CD4-positive, alpha-beta memory T cell (primary cell): ENCODE measurements around the gene ZNF143. TPM values are rescaled to one million over a fixed set of nuclear protein-coding genes. Genes with fewer than 3 reads are reported as not detected.

Experiments
- CTCF ChIA-PET: fragments of 350-600 bp; sonication (Branson Sonifier 250); formaldehyde crosslinking; loops from one replicate; lab custom pipeline; 2021; ENCODE audit warnings: inconsistent platforms; ENCODE audit not compliant: partially characterized antibody; lab: Charles Lee
- POLR2A ChIA-PET: fragments of 350-600 bp; sonication (Branson Sonifier 250); formaldehyde crosslinking; loops from one replicate; lab custom pipeline; 2021; ENCODE audit not compliant: partially characterized antibody; lab: Charles Lee
- DNase-seq, 5 donors: peaks; one replicate each; pipeline versions ENCODE4 v3.0.0 to v3.0.0-alpha.2; 2020 to 2022; ENCODE audit warnings: mixed read lengths in 1 of 5
- H3K27ac ChIP-seq: one replicate; pipeline ENCODE4 v1.7.0; 2013; ENCODE audit warnings: low read depth, low read length
- H3K27me3 ChIP-seq: 2 replicates; pipeline ENCODE4 v1.7.0; 2013; ENCODE audit warnings: mild to moderate bottlenecking, low read length, moderate library complexity; ENCODE audit not compliant: insufficient read depth
- H3K36me3 ChIP-seq: 2 replicates; pipeline ENCODE4 v1.7.0; 2013; ENCODE audit warnings: mild to moderate bottlenecking, low read length, moderate library complexity; ENCODE audit not compliant: insufficient read depth
- H3K4me1 ChIP-seq: 2 replicates; pipeline ENCODE4 v1.7.0; 2013; ENCODE audit warnings: mild to moderate bottlenecking, low read length, moderate library complexity; ENCODE audit not compliant: insufficient read depth
- H3K4me3 ChIP-seq, 2 donors: one replicate each; pipeline ENCODE4 v1.7.0; 2013; ENCODE audit warnings: low read length in 2 of 2, mild to moderate bottlenecking in 1 of 2
- H3K9me3 ChIP-seq, 2 donors: one replicate each; pipeline ENCODE4 v1.7.0; 2013; ENCODE audit warnings: low read length in 2 of 2, control low read depth in 1 of 2; ENCODE audit not compliant: control insufficient read depth in 1 of 2
- H3K27ac Mint-ChIP-seq, 7 donors: one replicate each; pipeline ENCODE4 v1.8.0; 2020 to 2021; ENCODE audit warnings: mixed read lengths in 7 of 7, mild to moderate bottlenecking in 6 of 7, inconsistent platforms in 3 of 7, moderate library complexity in 3 of 7
- H3K27me3 Mint-ChIP-seq, 2 donors: one replicate each; pipeline ENCODE4 v1.8.0; 2020 to 2021; ENCODE audit warnings: mixed read lengths in 2 of 2
- H3K36me3 Mint-ChIP-seq, 2 donors: one replicate each; pipeline ENCODE4 v1.8.0; 2020 to 2021; ENCODE audit warnings: mixed read lengths in 2 of 2, inconsistent platforms in 1 of 2, mild to moderate bottlenecking in 1 of 2
- H3K4me1 Mint-ChIP-seq, 4 donors: one replicate each; pipeline ENCODE4 v1.8.0; 2020 to 2021; ENCODE audit warnings: mixed read lengths in 4 of 4, mild to moderate bottlenecking in 1 of 4
- H3K4me3 Mint-ChIP-seq, 8 donors: one replicate each; pipeline ENCODE4 v1.8.0; 2020 to 2021; ENCODE audit warnings: mixed read lengths in 8 of 8, mild to moderate bottlenecking in 7 of 8, moderate library complexity in 6 of 8, inconsistent platforms in 3 of 8
- H3K9me3 Mint-ChIP-seq, 8 donors: one replicate each; pipeline ENCODE4 v1.8.0; 2020 to 2021; ENCODE audit warnings: mixed read lengths in 8 of 8, mild to moderate bottlenecking in 5 of 8, inconsistent platforms in 3 of 8, moderate library complexity in 1 of 8
- intact Hi-C: fragments of 100-400 bp; cut with micrococcal nuclease; formaldehyde crosslinking; loops from one replicate; pipeline ENCODE4 v1.15.1; 2023
- polyA plus RNA-seq, 2 donors: library from polyadenylated mRNA; unstranded; fragments of 300-500 nt; fragmentation: Illumina TruSeq; gene quantifications; one replicate each; pipeline ENCODE4 v1.2.3, GENCODE V29; 2021
- total RNA-seq, 2 experiments: library from RNA; stranded (reverse); gene quantifications; one replicate each; pipeline ENCODE4 v1.2.3, GENCODE V29; 2021

ZNF143 gene
- total and polyA plus RNA-seq, 4 experiments from 2014 or later = 41.7 to 54.6 (median 50.8) TPM

DNA sequence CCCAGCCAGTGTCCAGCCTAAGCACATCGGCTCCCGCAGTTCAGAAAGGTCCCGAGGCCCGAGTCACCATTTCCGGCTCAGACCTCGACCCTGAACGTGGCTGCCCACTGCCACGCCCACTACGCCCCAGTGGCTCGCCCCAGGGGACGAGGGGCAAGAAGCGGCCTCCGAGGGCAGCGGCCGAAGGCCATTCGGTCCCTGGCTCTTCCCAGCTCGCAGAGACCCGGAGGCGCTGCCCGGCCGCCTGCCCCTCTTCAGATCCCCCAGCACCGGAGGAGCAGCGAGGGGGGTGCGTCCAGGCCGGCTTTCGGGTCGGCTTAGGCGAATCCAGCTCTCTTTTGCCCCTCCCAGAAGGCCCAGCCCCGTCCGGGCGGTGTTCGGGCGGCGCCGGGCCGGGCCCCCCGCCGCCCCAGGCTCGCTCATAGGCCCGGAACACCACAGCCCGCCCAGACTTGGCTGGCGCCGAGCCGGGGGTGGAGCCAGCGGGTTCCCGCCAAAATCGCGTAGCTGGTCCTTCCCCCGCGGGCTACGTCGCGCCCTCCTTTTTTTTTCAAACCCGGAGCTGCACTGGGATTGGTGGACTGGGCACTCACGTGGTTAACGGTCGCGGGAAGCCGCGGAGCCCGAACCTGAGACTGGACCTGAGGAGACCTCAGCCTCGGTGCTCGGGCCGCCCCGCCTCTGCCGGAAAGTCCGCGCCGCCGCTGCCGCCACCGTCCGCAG is 112.4 kb downstream of the ZNF143 start, which contains the start of gene WEE1:
TSS of gene WEE1 (plus strand) at position 619 of the 723 bp plus-strand sequence. CDS start 264 bp downstream, outside the sequence.
- Mint-ChIP-seq H3K36me3 (peaks cover 0 to 11% of the 10 kb centered on the region in 2 donors), H3K27me3 (no peaks in the 10 kb centered on the region), H3K4me1 (peaks cover 24 to 56% (median 39%) of the 10 kb centered on the region in 4 donors), H3K9me3 (no peaks in the 10 kb centered on the region), H3K4me3 (peak within 1 kb of the TSS; percentile 85 to 93 (median 89)), H3K27ac (peak within 1 kb of the TSS; percentile 85 to 95 (median 92))
- Histone ChIP-seq H3K9me3 (no peaks in the 10 kb centered on the region), H3K36me3 (no peaks in the 10 kb centered on the region), H3K27ac (peak within 1 kb of the TSS; percentile 86), H3K4me1 (peaks cover 55% of the 10 kb centered on the region), H3K4me3 (peak within 1 kb of the TSS; percentile 42 to 80), H3K27me3 (no peaks in the 10 kb centered on the region)
- DNase-seq = peak; percentile 94 to 96 (median 95)
- POLR2A ChIA-PET = interaction anchor here (1.0 to 7.4 kb wide), 16 partner anchors 16 to 1236 kb away, joined by 3 to 91 read pairs (median 6); partner anchors contain the start of genes EIF4G2, RPL27A, TMEM9B and TRIM66
- CTCF ChIA-PET = interaction anchor here (1.2 to 4.0 kb wide), 6 partner anchors 28 to 175 kb away, joined by 3 to 34 read pairs (median 5); no protein-coding TSS in a partner anchor
- intact Hi-C loops = loop anchor here (1.0 to 5.0 kb wide), 10 partner anchors 28 to 1236 kb away; partner anchors contain the start of genes AKIP1, EIF4G2, RPL27A and TMEM41B

DNA sequence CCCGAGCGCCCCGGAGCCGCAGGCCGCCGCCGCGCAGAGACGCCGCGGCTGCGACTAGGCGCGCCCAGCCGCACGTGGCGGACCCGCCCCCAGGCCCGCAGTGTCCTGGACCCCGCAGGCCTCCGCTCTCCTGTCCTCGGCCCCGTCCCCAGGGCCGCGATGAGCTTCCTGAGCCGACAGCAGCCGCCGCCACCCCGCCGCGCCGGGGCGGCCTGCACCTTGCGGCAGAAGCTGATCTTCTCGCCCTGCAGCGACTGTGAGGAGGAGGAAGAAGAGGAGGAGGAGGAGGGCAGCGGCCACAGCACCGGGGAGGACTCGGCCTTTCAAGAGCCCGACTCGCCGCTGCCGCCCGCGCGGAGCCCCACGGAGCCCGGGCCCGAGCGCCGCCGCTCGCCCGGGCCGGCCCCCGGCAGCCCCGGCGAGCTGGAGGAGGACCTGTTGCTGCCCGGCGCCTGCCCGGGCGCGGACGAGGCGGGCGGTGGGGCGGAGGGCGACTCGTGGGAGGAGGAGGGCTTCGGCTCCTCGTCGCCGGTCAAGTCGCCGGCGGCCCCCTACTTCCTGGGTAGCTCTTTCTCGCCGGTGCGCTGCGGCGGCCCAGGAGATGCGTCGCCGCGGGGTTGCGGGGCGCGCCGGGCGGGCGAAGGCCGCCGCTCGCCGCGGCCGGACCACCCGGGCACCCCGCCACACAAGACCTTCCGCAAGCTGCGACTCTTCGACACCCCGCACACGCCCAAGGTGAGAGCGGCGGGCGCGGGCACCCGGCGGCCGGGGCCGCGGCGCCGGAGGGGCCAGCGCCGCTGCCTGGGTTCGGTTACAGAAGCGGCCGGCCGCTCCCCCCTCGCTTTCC is 113.2 kb downstream of the ZNF143 start:
- no peaks in the 10 kb centered on the region for H3K36me3 ChIP-seq
- no peaks in the 10 kb centered on the region for H3K9me3 Mint-ChIP-seq
- no peaks in the 10 kb centered on the region for H3K27me3 Mint-ChIP-seq
- peak overlapping the region in 6 of 7 donors; percentile 85 to 95 (median 91) for H3K27ac Mint-ChIP-seq
- no peaks in the 10 kb centered on the region for H3K27me3 ChIP-seq
- no peaks in the 10 kb centered on the region for H3K9me3 ChIP-seq
- peaks cover 23 to 53% (median 39%) of the 10 kb centered on the region in 4 donors for H3K4me1 Mint-ChIP-seq
- H3K4me3 Mint-ChIP-seq = peak overlapping the region; percentile 83 to 93 (median 88)
- peaks cover 51% of the 10 kb centered on the region for H3K4me1 ChIP-seq
- peak overlapping the region; percentile 33 to 80 for H3K4me3 ChIP-seq
- CTCF ChIA-PET = interaction anchor here (1.2 to 4.0 kb wide), 6 partner anchors 28 to 175 kb away, joined by 3 to 34 read pairs (median 5); no protein-coding TSS in a partner anchor
- POLR2A ChIA-PET = interaction anchor here (1.0 to 7.4 kb wide), 16 partner anchors 15 to 1235 kb away, joined by 3 to 91 read pairs (median 6); partner anchors contain the start of genes EIF4G2, RPL27A, TMEM9B and TRIM66
- H3K27ac ChIP-seq = peak overlapping the region; percentile 86
- peak in 2 of 5 donors; percentile 29 to 53 for DNase-seq
- peaks cover 0 to 11% of the 10 kb centered on the region in 2 donors for H3K36me3 Mint-ChIP-seq
- intact Hi-C loops = loop anchor here (1.0 to 5.0 kb wide), 10 partner anchors 27 to 1235 kb away; partner anchors contain the start of genes AKIP1, EIF4G2, RPL27A and TMEM41B

DNA sequence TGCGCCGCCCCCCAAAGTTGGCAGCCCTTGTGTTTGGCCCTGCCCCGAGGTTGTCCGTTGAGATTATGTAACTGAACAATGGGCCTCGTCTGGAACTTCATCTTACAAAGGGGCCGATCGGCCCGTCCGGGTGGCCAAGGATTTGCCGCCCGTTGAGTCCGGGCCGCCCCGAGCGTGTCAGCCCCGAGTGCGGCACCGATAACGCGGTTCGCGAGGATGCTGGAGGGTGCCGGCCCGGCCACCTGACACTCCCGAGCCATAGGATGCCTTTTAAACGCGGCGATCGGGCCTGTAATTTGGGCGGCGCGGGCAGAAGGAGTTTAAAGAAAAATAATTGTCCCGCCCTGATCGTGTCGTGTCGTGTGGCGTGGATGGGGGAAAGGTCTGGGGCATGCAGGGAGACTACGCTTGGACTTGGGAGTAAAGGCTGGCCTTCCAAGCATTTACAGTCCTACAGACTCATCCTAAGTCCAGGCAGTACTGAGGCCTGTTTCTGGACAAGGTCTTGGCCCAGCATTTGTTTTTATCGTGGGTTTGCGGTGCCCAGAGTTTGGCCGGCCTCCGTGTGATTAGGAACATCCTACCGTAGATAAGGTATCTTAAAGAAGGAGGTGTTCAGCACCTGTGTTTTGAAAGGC is 113.9 kb downstream of the ZNF143 start:
- no peaks in the 10 kb centered on the region for H3K27me3 Mint-ChIP-seq
- Histone ChIP-seq H3K4me1 (peaks cover 44% of the 10 kb centered on the region), H3K36me3 (no peaks in the 10 kb centered on the region), H3K27ac (peak overlapping the region; percentile 86), H3K27me3 (no peaks in the 10 kb centered on the region), H3K4me3 (peak overlapping the region; percentile 33 to 80), H3K9me3 (no peaks in the 10 kb centered on the region)
- intact Hi-C loops = loop anchor here (5.0 kb wide), 2 partner anchors 662 to 1283 kb away; partner anchors contain the start of genes AKIP1 and ZBED5
- H3K36me3 Mint-ChIP-seq = peaks cover 0 to 11% of the 10 kb centered on the region in 2 donors
- peak; percentile 29 to 48 (median 30) for DNase-seq
- no peaks in the 10 kb centered on the region for H3K9me3 Mint-ChIP-seq
- peaks cover 23 to 47% (median 38%) of the 10 kb centered on the region in 4 donors for H3K4me1 Mint-ChIP-seq
- H3K4me3 Mint-ChIP-seq = peak overlapping the region; percentile 83 to 93 (median 88)
- ChIA-PET CTCF (interaction anchor here (0.8 to 4.0 kb wide), 8 partner anchors 8 to 40 kb away, joined by 3 to 57 read pairs (median 12); no protein-coding TSS in a partner anchor), POLR2A (interaction anchor here (0.7 to 7.4 kb wide), 12 partner anchors 8 to 1234 kb away, joined by 3 to 91 read pairs (median 10); partner anchors contain the start of genes EIF4G2, TMEM9B and ZNF143)
- H3K27ac Mint-ChIP-seq = peak overlapping the region; percentile 60 to 95 (median 92)

DNA sequence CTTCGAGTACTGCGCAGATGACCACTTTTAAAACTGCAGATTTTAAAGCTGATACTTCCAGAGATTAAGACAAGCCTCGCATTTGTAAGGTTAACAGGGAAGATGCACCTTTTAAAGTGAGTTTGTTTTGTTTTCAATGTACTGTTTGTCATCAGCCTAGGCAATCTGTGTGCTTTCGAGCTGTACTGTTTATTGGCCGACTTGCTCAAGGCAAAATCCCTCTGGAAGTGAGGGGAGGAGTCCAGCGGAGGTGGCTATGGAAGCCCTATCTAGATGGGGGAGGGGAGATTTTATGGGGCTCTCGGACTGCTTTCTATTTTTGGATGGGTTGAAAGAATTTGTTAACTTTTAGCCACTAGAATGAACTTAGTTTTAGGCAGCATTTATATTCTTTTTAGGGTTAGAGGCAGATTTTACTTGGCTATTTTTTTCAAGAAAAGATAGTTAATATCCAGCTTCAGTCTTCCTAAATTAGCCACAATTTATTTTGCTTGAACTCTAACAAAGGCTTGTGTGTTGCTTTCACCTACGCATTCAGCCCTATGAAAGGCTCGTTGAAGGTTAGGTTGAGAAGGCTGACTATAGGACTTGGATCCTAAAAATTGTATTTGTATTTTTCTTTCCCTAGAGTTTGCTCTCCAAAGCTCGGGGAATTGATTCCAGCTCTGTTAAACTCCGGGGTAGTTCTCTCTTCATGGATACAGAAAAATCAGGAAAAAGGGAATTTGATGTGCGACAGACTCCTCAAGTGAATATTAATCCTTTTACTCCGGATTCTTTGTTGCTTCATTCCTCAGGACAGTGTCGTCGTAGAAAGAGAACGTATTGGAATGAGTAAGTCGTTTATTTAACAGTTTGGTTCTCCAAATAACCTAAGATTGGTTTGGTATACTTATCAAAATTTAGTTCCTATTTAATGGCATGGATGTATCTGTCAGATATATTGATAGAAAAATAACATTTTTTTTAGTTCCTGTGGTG is 114.7 kb downstream of the ZNF143 start:
- H3K36me3 ChIP-seq = no peaks in the 10 kb centered on the region
- intact Hi-C loops = loop anchor here (5.0 kb wide), 1 partner anchor 1282 kb away; the partner anchor contains the start of gene ZBED5
- H3K27me3 Mint-ChIP-seq = no peaks in the 10 kb centered on the region

DNA sequence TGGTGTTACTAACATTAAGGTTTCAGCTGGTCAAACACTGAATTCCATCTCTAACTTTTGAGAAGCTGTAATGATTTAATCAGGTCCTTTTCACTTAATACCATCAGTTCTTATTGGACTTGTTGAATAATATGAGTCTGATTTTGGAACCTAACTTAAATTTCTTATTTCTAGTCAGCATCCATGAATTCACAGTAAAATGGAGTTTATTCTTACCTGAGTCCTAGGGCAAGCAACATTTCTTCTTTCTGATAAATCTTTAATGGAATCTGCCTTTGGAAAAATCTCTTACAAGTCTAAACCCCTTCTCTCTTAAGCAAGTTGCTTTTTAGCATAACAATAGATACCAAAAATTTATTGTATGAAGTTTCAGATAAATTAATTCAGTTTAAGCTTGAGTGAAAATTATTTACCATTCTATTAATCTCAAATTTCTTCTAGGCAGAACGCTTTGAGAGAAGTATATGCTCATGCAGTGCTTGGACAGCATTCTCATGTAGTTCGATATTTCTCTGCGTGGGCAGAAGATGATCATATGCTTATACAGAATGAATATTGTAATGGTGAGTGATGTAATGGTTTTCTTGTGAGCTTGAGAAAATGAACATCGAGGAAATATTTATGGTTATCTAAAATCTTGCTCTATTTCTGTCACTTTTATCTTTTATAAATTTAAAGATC is 116.0 kb downstream of the ZNF143 start:
- H3K4me3 ChIP-seq = peak overlapping the region; percentile 38 to 58
- H3K4me3 Mint-ChIP-seq = peak overlapping the region; percentile 83 to 90 (median 85)
- peaks cover 9 to 19% of the 10 kb centered on the region in 2 donors for H3K36me3 Mint-ChIP-seq

More for the DNA sequence above, 114.7 kb downstream of the ZNF143 start:
- Histone ChIP-seq H3K27me3 (no peaks in the 10 kb centered on the region), H3K27ac (peak overlapping the region; percentile 86), H3K9me3 (no peaks in the 10 kb centered on the region), H3K4me3 (peak overlapping the region; percentile 33 to 80), H3K4me1 (peaks cover 44% of the 10 kb centered on the region)
- no peaks in the 10 kb centered on the region for H3K9me3 Mint-ChIP-seq
- ChIA-PET POLR2A (interaction anchor here (0.7 to 7.4 kb wide), 11 partner anchors 9 to 1233 kb away, joined by 3 to 91 read pairs (median 5); partner anchors contain the start of genes EIF4G2, TMEM41B and ZNF143), CTCF (interaction anchor here (0.8 to 3.8 kb wide), 6 partner anchors 9 to 40 kb away, joined by 3 to 57 read pairs (median 4); no protein-coding TSS in a partner anchor)
- peaks cover 0 to 11% of the 10 kb centered on the region in 2 donors for H3K36me3 Mint-ChIP-seq
- peaks cover 21 to 44% (median 35%) of the 10 kb centered on the region in 4 donors for H3K4me1 Mint-ChIP-seq
- peak overlapping the region; percentile 83 to 93 (median 88) for H3K4me3 Mint-ChIP-seq
- peak in 2 of 5 donors; percentile 11 to 21 for DNase-seq
- H3K27ac Mint-ChIP-seq = peak overlapping the region; percentile 60 to 95 (median 92)

More for the DNA sequence above, 116.0 kb downstream of the ZNF143 start:
- Histone ChIP-seq H3K9me3 (no peaks in the 10 kb centered on the region), H3K27ac (peak overlapping the region; percentile 86), H3K36me3 (no peaks in the 10 kb centered on the region), H3K4me1 (peaks cover 44% of the 10 kb centered on the region), H3K27me3 (no peaks in the 10 kb centered on the region)
- H3K4me1 Mint-ChIP-seq = peaks cover 21 to 39% (median 33%) of the 10 kb centered on the region in 4 donors
- no peak for DNase-seq
- H3K27ac Mint-ChIP-seq = peak overlapping the region; percentile 60 to 92 (median 89)
- no peaks in the 10 kb centered on the region for H3K27me3 Mint-ChIP-seq
- no peaks in the 10 kb centered on the region for H3K9me3 Mint-ChIP-seq
- intact Hi-C loops = loop anchor here (1.0 to 5.0 kb wide), 2 partner anchors 11 to 1280 kb away; partner anchors contain the start of gene ZBED5
- POLR2A ChIA-PET = interaction anchor here (0.6 to 7.4 kb wide), 12 partner anchors 8 to 1232 kb away, joined by 3 to 91 read pairs (median 6); partner anchors contain the start of genes EIF4G2, RPL27A, TRIM66 and ZNF143
- CTCF ChIA-PET = interaction anchor here (0.8 to 3.8 kb wide), 8 partner anchors 8 to 728 kb away, joined by 3 to 57 read pairs (median 4); partner anchors contain the start of gene ADM
